ENCODE data around the gene GPR146.

DNA sequence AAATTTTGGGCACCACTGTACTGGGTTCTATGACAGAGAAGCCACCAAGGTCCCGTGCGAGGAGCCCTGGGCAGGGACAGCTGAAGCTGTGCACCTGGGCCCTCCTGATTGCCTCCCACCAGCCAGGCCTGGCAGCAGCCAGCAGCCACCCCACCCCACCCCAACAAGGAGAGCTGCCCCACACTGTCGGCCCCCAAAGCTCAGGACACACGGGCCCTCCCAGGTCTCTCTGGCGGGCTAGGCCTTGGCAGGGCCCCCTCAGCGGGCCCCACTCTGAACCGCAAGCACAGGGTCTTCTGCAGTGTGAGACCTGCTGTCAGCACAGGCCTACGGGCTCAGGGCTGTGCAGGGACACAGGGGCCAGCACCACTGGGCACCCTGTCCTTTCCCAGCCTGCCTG lies 5.5 kb downstream of the GPR146 start:
- TF ChIP-seq GATA3 (IDR thresholded peaks at IDR 0.05; ENCODE audit: low read depth, low read length) (no peak), GATA2 (IDR thresholded peaks at IDR 0.05; ENCODE audit: low read depth, low read length) (no peak)

All from SH-SY5Y (cell line).